B cell (primary cell): ENCODE measurements around the gene PEX10. TPM values are rescaled to one million over a fixed set of nuclear protein-coding genes. Genes with fewer than 3 reads are reported as not detected.

Experiments
- ATAC-seq: fragments of 200-7000 bp; cut with Tn5 transposase; one replicate; pipeline ENCODE4 v1.10.0; 2021; ENCODE audit warnings: low read depth, mild to moderate bottlenecking, moderate number of reproducible peaks, moderate library complexity
- CTCF ChIA-PET: fragments of 350-600 bp; sonication (Branson Sonifier 250); formaldehyde crosslinking; loops from one replicate; lab custom pipeline; 2021; ENCODE audit warnings: antibody characterized with exemption, inconsistent platforms; lab: Charles Lee
- POLR2A ChIA-PET: fragments of 350-600 bp; sonication (Branson Sonifier 250); formaldehyde crosslinking; loops from one replicate; lab custom pipeline; 2021; ENCODE audit warnings: antibody characterized with exemption; lab: Charles Lee
- DNase-seq: peaks from one replicate; pipeline ENCODE4 v3.0.0; 2013
- H2AFZ ChIP-seq: 2 replicates; pipeline ENCODE4 v1.6.1; 2012; ENCODE audit warnings: mild to moderate bottlenecking, low read depth, low read length; ENCODE audit not compliant: insufficient read depth, poor library complexity, severe bottlenecking
- H3K27ac ChIP-seq, 2 donors: 1 replicate in 1 of 2; 2 replicates in 1 of 2; pipeline ENCODE4 v1.5.1; 2012 to 2013; ENCODE audit warnings: low read length in 2 of 2, mild to moderate bottlenecking in 2 of 2, moderate library complexity in 1 of 2
- H3K27me3 ChIP-seq, 4 experiments: fragments of 200-600 bp in 1 of 4; sonication (generic) in 1 of 4; replicated peaks in 1 of 4; 1 replicate in 2 of 4; 2 replicates in 2 of 4; pipeline versions ENCODE4 v1.6.1 to v1.7.0; 2013 to 2016; ENCODE audit warnings: low read length in 3 of 4, mild to moderate bottlenecking in 2 of 4, mixed read lengths in 1 of 4, moderate library complexity in 1 of 4; ENCODE audit not compliant: insufficient read depth in 4 of 4, control insufficient read depth in 3 of 4; ENCODE audit errors: control extremely low read depth in 1 of 4
- H3K36me3 ChIP-seq, 2 experiments: replicated peaks in 1 of 2; 1 replicate in 1 of 2; 2 replicates in 1 of 2; pipeline versions ENCODE4 v1.6.1 to v1.7.1; 2013; ENCODE audit warnings: low read length in 1 of 2; ENCODE audit not compliant: insufficient read depth in 2 of 2, control insufficient read depth in 1 of 2; ENCODE audit errors: control extremely low read depth in 1 of 2, extremely low read depth in 1 of 2
- H3K4me1 ChIP-seq, 2 donors: fragments of 200-600 bp in 1 of 2; sonication (generic) in 1 of 2; 1 replicate in 1 of 2; 2 replicates in 1 of 2; pipeline versions ENCODE4 v1.5.1 to v1.6.1; 2013 to 2017; ENCODE audit warnings: low read length in 2 of 2; ENCODE audit not compliant: control insufficient read depth in 2 of 2, insufficient read depth in 2 of 2
- H3K4me2 ChIP-seq: replicated peaks from 2 replicates; pipeline ENCODE3; 2012; ENCODE audit warnings: mild to moderate bottlenecking, low read depth, low read length; ENCODE audit not compliant: poor library complexity, severe bottlenecking
- H3K4me3 ChIP-seq, 5 experiments: fragments of 200-600 bp in 1 of 5; sonication (generic) in 1 of 5; 1 replicate in 3 of 5; 2 replicates in 2 of 5; pipeline versions ENCODE4 v1.5.1 to v1.7.0; 2011 to 2016; ENCODE audit warnings: low read length in 4 of 5, mild to moderate bottlenecking in 4 of 5, low read depth in 2 of 5, control low read depth in 1 of 5, moderate library complexity in 1 of 5; ENCODE audit not compliant: insufficient read depth in 1 of 5; ENCODE audit errors: control extremely low read depth in 1 of 5, extremely low read depth in 1 of 5
- H3K79me2 ChIP-seq: fragments of 200-600 bp; sonication (generic); one replicate; pipeline ENCODE4 v1.6.0; 2016; ENCODE audit warnings: low read length; ENCODE audit not compliant: control insufficient read depth, insufficient read depth
- H3K9ac ChIP-seq: fragments of 200-600 bp; sonication (generic); 2 replicates; pipeline ENCODE4 v1.6.1; 2017; ENCODE audit warnings: mild to moderate bottlenecking, low read length, moderate library complexity
- H3K9me3 ChIP-seq, 3 donors: one replicate each; pipeline versions ENCODE4 v1.6.1 to v1.7.1; 2013; ENCODE audit warnings: low read length in 2 of 3; ENCODE audit not compliant: control insufficient read depth in 2 of 3, insufficient read depth in 1 of 3; ENCODE audit errors: control extremely low read depth in 1 of 3
- H4K20me1 ChIP-seq: 2 replicates; pipeline ENCODE4 v1.6.0; 2012; ENCODE audit warnings: mild to moderate bottlenecking, low read length; ENCODE audit not compliant: insufficient read depth, control insufficient read depth, poor library complexity, severe bottlenecking
- H3K27ac Mint-ChIP-seq: one replicate; pipeline ENCODE4 v1.8.0; 2021; ENCODE audit warnings: mixed read lengths
- H3K27me3 Mint-ChIP-seq: one replicate; pipeline ENCODE4 v1.8.0; 2021; ENCODE audit warnings: mixed read lengths
- H3K4me1 Mint-ChIP-seq: one replicate; pipeline ENCODE4 v1.8.0; 2021; ENCODE audit warnings: mixed read lengths
- H3K4me3 Mint-ChIP-seq: one replicate; pipeline ENCODE4 v1.8.0; 2021; ENCODE audit warnings: mixed read lengths
- H3K9me3 Mint-ChIP-seq: one replicate; pipeline ENCODE4 v1.8.0; 2022; ENCODE audit warnings: mixed read lengths; ENCODE audit not compliant: insufficient read depth
- WGBS: methylation state at CpG from one replicate; pipeline ENCODE4 v1.1.5; 2013; ENCODE audit warnings: missing lambda C conversion rate; ENCODE audit not compliant: insufficient coverage; 5-methylcytosine and 5-hydroxymethylcytosine counted together
- intact Hi-C: fragments of 100-400 bp; cut with micrococcal nuclease; formaldehyde crosslinking; loops from one replicate; pipeline ENCODE4 v1.10.0; 2022
- polyA plus RNA-seq: library from polyadenylated mRNA; depleted of rRNA; stranded (reverse); fragments of >200 nt; gene quantifications from 2 replicates; pipeline ENCODE4 v1.2.3, GENCODE V29; 2012
- total RNA-seq, 2 donors: library from RNA; stranded (reverse); fragments of 120-200 nt in 1 of 2; gene quantifications; 1 replicate in 1 of 2; 2 replicates in 1 of 2; pipeline versions ENCODE4 v1.2.3 to v1.2.4, GENCODE V29; 2013 to 2022
- TF ChIP-seq, protein P1 (sequence below): fragments of 200-600 bp; IDR thresholded peaks from one replicate; pipeline ENCODE4 v1.8.0; 2022; ENCODE audit warnings: antibody characterized with exemption, mild to moderate bottlenecking

The PEX10 gene
- total and polyA plus RNA-seq, 2 donors (not counting 1 experiment from before 2014, with no cell fraction given) = 13.5 to 18.4 TPM

DNA sequence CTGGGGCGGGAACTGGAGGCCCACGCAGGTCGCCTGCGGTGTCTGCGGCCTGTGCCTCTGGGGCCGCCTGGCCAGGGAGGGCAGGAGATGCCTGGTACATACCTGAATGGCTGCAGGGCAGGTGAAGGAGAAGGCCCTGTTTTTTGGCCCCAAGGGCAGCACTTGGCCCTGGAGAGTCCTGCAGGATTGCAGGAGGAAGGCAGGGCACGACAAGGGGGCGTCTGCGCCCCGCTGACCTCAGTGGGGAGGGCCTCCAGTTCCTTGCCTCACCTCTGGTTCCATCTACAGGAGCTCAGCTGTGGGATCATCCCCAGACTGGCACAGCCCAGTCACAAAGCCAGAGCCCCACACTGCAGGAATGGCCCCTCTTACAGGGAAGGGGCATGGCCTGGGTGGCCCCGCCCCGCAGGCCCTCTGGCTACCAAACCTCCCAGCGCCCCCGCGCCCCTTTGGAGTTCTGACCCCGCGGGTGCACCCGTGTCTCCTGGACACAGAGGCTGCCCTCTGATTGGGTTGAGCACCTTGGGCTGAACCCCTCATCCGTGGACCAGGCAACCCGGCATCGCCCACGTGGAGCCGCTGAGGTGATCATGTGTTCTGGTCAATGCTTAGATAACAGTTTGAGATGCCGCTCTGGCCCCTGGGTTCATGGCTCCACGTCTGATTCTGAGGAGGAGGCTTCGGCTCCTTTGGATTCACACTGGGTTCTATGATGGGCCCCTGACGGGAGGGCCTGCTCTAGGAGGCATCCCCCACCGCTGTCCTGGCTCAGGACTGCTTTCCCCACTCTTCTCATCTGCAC, 1.3 kb upstream of the PEX10 start:
- H3K79me2 ChIP-seq = peaks cover 20% of the 10 kb centered on the region
- CTCF ChIA-PET = interaction anchor here (0.6 to 5.4 kb wide), 16 partner anchors 83 to 872 kb away, joined by 3 to 53 read pairs (median 5); partner anchors contain the start of genes FAAP20, PANK4 and TNFRSF14
- 54% methylated on average over 26 of the region's 28 CpGs for WGBS
- peaks cover 45 to 51% of the 10 kb centered on the region in 2 donors for H3K4me1 ChIP-seq
- TF ChIP-seq, protein P1, sequence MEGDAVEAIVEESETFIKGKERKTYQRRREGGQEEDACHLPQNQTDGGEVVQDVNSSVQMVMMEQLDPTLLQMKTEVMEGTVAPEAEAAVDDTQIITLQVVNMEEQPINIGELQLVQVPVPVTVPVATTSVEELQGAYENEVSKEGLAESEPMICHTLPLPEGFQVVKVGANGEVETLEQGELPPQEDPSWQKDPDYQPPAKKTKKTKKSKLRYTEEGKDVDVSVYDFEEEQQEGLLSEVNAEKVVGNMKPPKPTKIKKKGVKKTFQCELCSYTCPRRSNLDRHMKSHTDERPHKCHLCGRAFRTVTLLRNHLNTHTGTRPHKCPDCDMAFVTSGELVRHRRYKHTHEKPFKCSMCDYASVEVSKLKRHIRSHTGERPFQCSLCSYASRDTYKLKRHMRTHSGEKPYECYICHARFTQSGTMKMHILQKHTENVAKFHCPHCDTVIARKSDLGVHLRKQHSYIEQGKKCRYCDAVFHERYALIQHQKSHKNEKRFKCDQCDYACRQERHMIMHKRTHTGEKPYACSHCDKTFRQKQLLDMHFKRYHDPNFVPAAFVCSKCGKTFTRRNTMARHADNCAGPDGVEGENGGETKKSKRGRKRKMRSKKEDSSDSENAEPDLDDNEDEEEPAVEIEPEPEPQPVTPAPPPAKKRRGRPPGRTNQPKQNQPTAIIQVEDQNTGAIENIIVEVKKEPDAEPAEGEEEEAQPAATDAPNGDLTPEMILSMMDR = no peak
- H3K4me3 ChIP-seq = peak overlapping the region in 4 of 5 experiments; percentile 57 to 78 (median 70)
- Mint-ChIP-seq H3K27me3 (no peaks in the 10 kb centered on the region), H3K4me1 (peaks cover 43% of the 10 kb centered on the region), H3K4me3 (peak overlapping the region; percentile 89), H3K9me3 (no peaks in the 10 kb centered on the region), H3K27ac (peak overlapping the region; percentile 87)
- peak overlapping the region; percentile 91 for H3K9ac ChIP-seq
- no peaks in the 10 kb centered on the region for H4K20me1 ChIP-seq
- no peak for ATAC-seq
- peak; percentile 55 for DNase-seq
- no peaks in the 10 kb centered on the region for H3K27me3 ChIP-seq
- intact Hi-C loops = loop anchor here (10.0 kb wide), 1 partner anchor 1211 kb away; the partner anchor contains the start of gene TPRG1L
- H2AFZ ChIP-seq = peak overlapping the region; percentile 97
- H3K9me3 ChIP-seq = no peaks in the 10 kb centered on the region
- H3K27ac ChIP-seq = peak overlapping the region; percentile 52 to 67
- POLR2A ChIA-PET = interaction anchor here (1.0 to 1.4 kb wide), 6 partner anchors 113 to 219 kb away, joined by 4 to 9 read pairs (median 5); partner anchors contain the start of genes FAAP20 and PANK4
- H3K4me2 ChIP-seq = peak overlapping the region; percentile 98
- no peaks in the 10 kb centered on the region for H3K36me3 ChIP-seq
